C4-2B (cell line): Measurements from ENCODE around the gene FAM181A.

ENCODE experiments used
- ZFX ChIP-seq: fragments of 450-650 bp; IDR thresholded peaks from 2 replicates; pipeline ENCODE4 v1.6.1; 2017
- TF ChIP-seq, protein P1 (sequence below): fragments of 450-650 bp; conservative IDR thresholded peaks from 2 replicates; pipeline ENCODE4 v1.5.1; 2017; ENCODE audit warnings: mild to moderate bottlenecking

- TF ChIP-seq, protein P1, sequence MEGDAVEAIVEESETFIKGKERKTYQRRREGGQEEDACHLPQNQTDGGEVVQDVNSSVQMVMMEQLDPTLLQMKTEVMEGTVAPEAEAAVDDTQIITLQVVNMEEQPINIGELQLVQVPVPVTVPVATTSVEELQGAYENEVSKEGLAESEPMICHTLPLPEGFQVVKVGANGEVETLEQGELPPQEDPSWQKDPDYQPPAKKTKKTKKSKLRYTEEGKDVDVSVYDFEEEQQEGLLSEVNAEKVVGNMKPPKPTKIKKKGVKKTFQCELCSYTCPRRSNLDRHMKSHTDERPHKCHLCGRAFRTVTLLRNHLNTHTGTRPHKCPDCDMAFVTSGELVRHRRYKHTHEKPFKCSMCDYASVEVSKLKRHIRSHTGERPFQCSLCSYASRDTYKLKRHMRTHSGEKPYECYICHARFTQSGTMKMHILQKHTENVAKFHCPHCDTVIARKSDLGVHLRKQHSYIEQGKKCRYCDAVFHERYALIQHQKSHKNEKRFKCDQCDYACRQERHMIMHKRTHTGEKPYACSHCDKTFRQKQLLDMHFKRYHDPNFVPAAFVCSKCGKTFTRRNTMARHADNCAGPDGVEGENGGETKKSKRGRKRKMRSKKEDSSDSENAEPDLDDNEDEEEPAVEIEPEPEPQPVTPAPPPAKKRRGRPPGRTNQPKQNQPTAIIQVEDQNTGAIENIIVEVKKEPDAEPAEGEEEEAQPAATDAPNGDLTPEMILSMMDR = no peak
- TF ChIP-seq ZFX = no peak
Observed at GRCh38 chr14:93958567-93959238, 31.6 kb downstream of the FAM181A start.
